NCI-H526 (cell line): ENCODE results near the gene DNAI7.

Experiments used
- DNase-seq, 2 experiments: peaks; one replicate each; lab custom pipeline; 2025; lab: John Stamatoyannopoulos, UW

DNAI7 gene

GRCh38 chr12:25184132-25184531 is 10.8 kb downstream of the DNAI7 start:
- no peak for DNase-seq

DNA sequence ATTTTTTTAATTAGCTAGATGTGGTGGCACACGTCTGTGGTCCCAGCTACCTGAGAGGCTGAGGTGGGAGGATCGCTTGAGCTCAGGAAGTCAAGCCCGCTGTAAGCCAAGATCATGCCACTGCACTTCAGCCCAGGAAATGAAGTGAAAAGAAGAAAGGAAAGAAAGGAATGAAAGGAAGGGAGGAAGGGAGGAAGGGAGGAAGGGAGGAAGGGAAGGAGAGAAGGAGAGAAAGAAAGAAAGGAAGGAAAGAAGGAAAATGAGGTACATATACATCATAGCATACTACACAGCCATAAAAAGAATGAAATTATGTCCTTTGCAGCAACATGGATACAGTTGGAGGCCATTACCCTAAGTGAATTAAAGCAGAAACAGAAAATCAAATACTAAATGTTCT is 12.2 kb downstream of the DNAI7 start:
- no peak for DNase-seq

- no peak for DNase-seq
Observed at GRCh38 chr12:25162866-25163265, 32.1 kb downstream of the DNAI7 start.

- DNase-seq = no peak
Observed at GRCh38 chr12:25156061-25156460, 38.9 kb downstream of the DNAI7 start.

DNA sequence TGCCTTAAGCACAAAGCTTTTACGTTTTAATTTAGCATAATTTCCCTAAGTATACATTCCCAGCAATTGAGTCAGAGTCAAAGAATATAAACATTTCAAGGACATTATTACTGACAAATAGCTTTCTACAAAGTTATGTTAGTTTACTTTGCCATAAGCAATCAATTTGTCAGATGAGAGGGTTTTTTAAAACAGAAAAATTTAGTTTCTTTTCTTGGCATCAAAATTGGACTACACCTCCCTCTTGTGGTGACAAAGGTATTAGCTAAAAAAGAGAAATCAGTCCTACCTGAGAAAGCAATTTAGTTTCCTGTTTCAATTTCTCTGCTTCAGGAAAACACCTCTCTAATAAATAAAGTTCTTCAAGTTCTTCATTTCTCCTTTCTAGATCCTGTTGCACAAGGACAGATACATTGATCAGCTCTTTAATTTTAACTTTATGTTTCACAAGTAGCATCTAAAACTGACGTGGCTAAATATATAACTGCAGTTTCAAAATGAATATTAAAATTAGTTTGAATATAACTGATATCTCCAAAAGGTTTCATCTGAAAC is 39.9 kb downstream of the DNAI7 start:
- DNase-seq = peak; percentile 13 to 46

DNA sequence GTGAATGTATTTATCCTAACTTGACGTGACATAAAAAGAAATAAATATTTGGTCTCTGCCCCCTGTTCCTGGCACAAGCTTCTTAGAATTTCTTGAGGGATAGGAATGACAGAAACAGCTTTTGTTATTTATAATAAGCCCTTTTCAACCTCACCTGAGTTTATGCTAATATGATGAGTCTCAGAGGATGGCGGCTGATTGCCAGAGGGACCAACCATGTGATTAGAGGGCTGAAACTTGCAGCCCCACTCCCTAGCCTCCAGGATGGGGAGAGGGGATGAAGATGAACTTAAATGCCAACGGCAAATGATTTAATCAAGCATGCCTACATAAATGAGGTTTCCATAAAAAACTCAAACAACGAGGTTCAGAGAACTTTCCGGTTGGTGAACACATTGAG is 42.9 kb downstream of the DNAI7 start:
- DNase-seq = no peak

- no peak for DNase-seq
Observed at GRCh38 chr12:25151476-25151875, 43.5 kb downstream of the DNAI7 start.

DNA sequence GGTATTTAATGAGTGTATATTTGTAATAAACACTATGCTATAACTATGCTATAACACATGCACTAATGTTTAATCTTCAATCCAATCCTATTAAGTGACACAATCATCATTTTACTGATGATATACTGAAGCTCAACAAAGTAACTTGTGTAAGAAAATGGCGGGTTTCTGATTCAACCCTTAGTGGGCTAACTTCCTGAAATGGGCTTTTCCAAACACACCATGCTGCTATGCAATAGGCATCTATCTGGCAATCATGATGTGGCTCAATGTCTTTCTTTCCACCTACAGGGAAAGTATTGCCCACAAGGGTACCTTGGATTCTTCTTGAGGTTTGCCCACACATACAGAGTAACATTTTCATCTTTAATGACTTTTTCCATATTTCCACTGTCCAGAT is 48.3 kb downstream of the DNAI7 start:
- no peak for DNase-seq

- peak; percentile 77 to 83 for DNase-seq
Observed at GRCh38 chr12:25135531-25136154, 59.3 kb downstream of the DNAI7 start.

DNA sequence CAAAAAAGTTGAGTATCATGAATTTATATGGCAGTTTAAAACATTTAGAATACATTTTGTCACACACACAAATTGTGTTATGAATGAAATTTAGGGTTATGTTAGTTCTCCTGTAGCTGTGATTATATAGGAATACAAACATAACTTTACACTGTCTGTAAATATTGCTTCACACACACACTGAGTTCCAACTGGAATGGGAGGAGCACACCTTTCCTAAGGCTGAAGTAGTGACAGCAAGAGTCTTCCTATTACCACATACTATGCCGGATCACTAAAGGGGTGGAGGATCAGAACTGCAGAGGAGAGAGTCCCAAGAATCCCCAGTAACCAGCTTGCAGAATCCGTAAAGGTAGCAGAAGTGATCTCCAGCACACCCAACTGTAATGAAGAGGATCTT is 63.7 kb downstream of the DNAI7 start:
- no peak for DNase-seq

GRCh38 chr12:25130741-25131188 is 64.2 kb downstream of the DNAI7 start:
- DNase-seq = peak in 1 of 2 experiments; percentile 75

GRCh38 chr12:25126746-25127145 is 68.2 kb downstream of the DNAI7 start:
- no peak for DNase-seq

- DNase-seq = no peak
Observed at GRCh38 chr12:25126101-25126500, 68.9 kb downstream of the DNAI7 start.

- DNase-seq = no peak
Observed at GRCh38 chr12:25124493-25124892, 70.5 kb downstream of the DNAI7 start.

- no peak for DNase-seq
Observed at GRCh38 chr12:25123126-25123525, 71.8 kb downstream of the DNAI7 start.

- DNase-seq = no peak
Observed at GRCh38 chr12:25121916-25122315, 73.0 kb downstream of the DNAI7 start.

GRCh38 chr12:25121110-25121509 is 73.8 kb downstream of the DNAI7 start:
- no peak for DNase-seq

- no peak for DNase-seq
Observed at GRCh38 chr12:25119020-25119419, 75.9 kb downstream of the DNAI7 start.

DNA sequence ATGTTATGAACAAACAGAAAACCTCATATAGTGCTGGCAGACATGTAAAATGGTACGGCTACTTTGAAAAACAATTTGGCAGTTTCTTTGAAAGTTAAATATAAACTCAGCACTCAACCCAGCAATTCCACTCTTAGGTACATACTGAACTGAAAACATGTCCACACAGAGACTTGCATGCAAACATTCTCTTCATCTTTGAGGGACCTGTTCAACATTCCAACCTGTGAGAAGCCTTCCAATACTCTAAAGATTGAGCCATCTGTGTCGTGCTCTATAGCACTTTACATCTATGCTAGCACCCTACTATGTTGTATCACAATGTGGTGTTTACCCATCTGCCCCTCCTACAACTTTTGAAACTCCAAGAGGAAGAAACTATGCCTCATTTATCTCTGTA is 79.3 kb downstream of the DNAI7 start:
- no peak for DNase-seq

GRCh38 chr12:25113651-25114050 is 81.3 kb downstream of the DNAI7 start:
- no peak for DNase-seq

- peak; percentile 70 to 71 for DNase-seq
Observed at GRCh38 chr12:25110260-25110659, 84.7 kb downstream of the DNAI7 start.

DNA sequence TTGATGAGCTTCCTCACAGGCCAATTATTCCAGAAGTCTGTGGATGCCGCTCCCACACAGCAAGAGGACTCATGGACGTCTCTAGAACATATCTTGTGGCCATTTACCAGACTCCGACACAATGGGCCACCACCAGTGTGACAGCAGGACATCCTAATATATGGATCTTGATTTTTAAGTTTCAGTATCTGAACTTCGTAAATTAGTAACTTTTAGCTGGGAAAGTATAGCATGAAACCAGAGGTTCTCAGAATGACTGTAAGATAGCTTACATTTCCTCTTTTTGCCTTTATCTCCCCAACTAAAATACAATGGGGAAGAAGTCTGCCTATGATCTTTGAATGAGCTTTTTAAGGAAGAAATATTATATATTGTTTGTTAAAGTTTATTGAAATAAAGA is 87.0 kb downstream of the DNAI7 start:
- no peak for DNase-seq

- DNase-seq = no peak
Observed at GRCh38 chr12:25106818-25107217, 88.1 kb downstream of the DNAI7 start.

DNA sequence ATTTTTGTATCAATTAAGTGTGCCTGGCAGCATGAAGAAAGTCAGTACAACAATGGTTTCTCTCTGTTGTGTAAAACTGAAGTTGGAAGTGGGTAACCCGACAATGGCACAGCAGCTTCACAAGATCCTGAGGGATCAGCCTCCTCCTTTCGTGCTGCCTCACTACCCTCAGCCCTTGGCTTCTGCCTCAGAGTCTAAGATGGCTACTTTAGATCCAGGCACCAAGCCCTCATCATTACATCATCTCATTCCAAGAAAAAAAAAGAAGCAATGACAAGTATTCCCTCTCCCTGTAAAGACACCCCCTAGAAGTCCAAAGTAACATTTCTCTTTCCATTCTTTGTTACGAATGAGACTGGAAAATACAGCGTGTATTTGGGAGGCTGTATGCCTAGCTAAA is 92.6 kb downstream of the DNAI7 start:
- no peak for DNase-seq
